K562 (cell line): Measurements from ENCODE around the gene ZDHHC5. TPM values are rescaled to one million over a fixed set of nuclear protein-coding genes. Genes with fewer than 3 reads are reported as not detected.

Source experiments
- CREB1 ChIP-seq, 2 experiments: sonication (generic) in 1 of 2; formaldehyde crosslinking in 1 of 2; IDR thresholded peaks; 2 replicates each; pipeline versions ENCODE4 v1.6.1 to v1.8.0; 2012 to 2022; ENCODE audit warnings: inconsistent platforms in 1 of 2, mild to moderate bottlenecking in 1 of 2, missing genetic modification reagents in 1 of 2, moderate library complexity in 1 of 2
- DPF2 ChIP-seq: fragments of 450-650 bp; IDR thresholded peaks from 2 replicates; pipeline ENCODE4 v1.6.1; 2016
- ETV6 ChIP-seq, 3 experiments: fragments of 150-350 bp in 1 of 3; sonication (generic) in 1 of 3; formaldehyde crosslinking in 1 of 3; IDR thresholded peaks; 2 replicates each; pipeline versions ENCODE4 v1.6.1 to v1.8.0; 2014 to 2022; ENCODE audit warnings: borderline replicate concordance in 2 of 3, low read depth in 2 of 3, antibody characterized with exemption in 1 of 3, low read length in 1 of 3, mild to moderate bottlenecking in 1 of 3, missing genetic modification reagents in 1 of 3
- HEY1 ChIP-seq: fragments of 250-450 bp; sonication (Bioruptor Pico); IDR thresholded peaks from 2 replicates; pipeline ENCODE4 v1.5.0; 2020; ENCODE audit warnings: mild to moderate bottlenecking, moderate library complexity, borderline replicate concordance
- JUN ChIP-seq, 2 experiments: sonication (generic) in 1 of 2; formaldehyde crosslinking in 1 of 2; IDR thresholded peaks; 2 replicates each; pipeline versions ENCODE4 v1.6.1 to v1.8.0; 2012 to 2022; ENCODE audit warnings: borderline replicate concordance in 2 of 2, mild to moderate bottlenecking in 2 of 2, improper control_type of control experiment in 1 of 2, low read depth in 1 of 2, low read length in 1 of 2, missing genetic modification reagents in 1 of 2
- LEF1 ChIP-seq: fragments of 450-650 bp; IDR thresholded peaks from 2 replicates; pipeline ENCODE4 v1.6.1; 2016; ENCODE audit warnings: mild to moderate bottlenecking
- MIER1 ChIP-seq: fragments of 450-650 bp; IDR thresholded peaks from 2 replicates; pipeline ENCODE4 v1.6.1; 2016; ENCODE audit warnings: antibody characterized with exemption, mild to moderate bottlenecking, low read depth
- NFRKB ChIP-seq: fragments of 450-650 bp; IDR thresholded peaks from 2 replicates; pipeline ENCODE4 v1.6.1; 2016; ENCODE audit warnings: low read depth
- SAFB ChIP-seq: fragments of 200-400 bp; formaldehyde crosslinking; IDR thresholded peaks from 2 replicates; pipeline ENCODE4 v1.6.1; 2017; ENCODE audit warnings: low read depth, low read length, borderline replicate concordance
- SETDB1 ChIP-seq: IDR thresholded peaks from one replicate; pipeline ENCODE4 v1.6.1; 2012; ENCODE audit warnings: low read length, control low read depth, inconsistent platforms
- TCFL5 ChIP-seq: fragments of 250-450 bp; sonication (Bioruptor Pico); conservative IDR thresholded peaks from 2 replicates; pipeline ENCODE4 v1.6.1; 2021; ENCODE audit warnings: mild to moderate bottlenecking, moderate library complexity, matching md5 sums
- VEZF1 ChIP-seq: fragments of 200-800 bp; sonication (Bioruptor generic); IDR thresholded peaks from 2 replicates; pipeline ENCODE4 v1.6.1; 2017; ENCODE audit warnings: missing genetic modification characterization, missing compliant biosample characterization
- ZBTB17 ChIP-seq: fragments of 450-650 bp; formaldehyde crosslinking; IDR thresholded peaks from 2 replicates; pipeline ENCODE4 v1.4.0; 2020; ENCODE audit warnings: mild to moderate bottlenecking
- ZBTB9 ChIP-seq: fragments of 450-650 bp; formaldehyde crosslinking; IDR thresholded peaks from 2 replicates; pipeline ENCODE4 v1.4.0; 2020; ENCODE audit warnings: mild to moderate bottlenecking, moderate library complexity
- ZNF253 ChIP-seq: fragments of 250-450 bp; sonication (Bioruptor Pico); conservative IDR thresholded peaks from 2 replicates; pipeline ENCODE4 v1.6.1; 2021; ENCODE audit warnings: mild to moderate bottlenecking
- ZNF354B ChIP-seq: fragments of 250-450 bp; sonication (Bioruptor Pico); IDR thresholded peaks from 2 replicates; pipeline ENCODE4 v1.4.0; 2020
- ZNF609 ChIP-seq: sonication (generic); formaldehyde crosslinking; IDR thresholded peaks from 2 replicates; pipeline ENCODE4 v1.8.1; 2023; ENCODE audit warnings: missing genetic modification reagents, mild to moderate bottlenecking, borderline replicate concordance
- ZNF717 ChIP-seq: fragments of 250-450 bp; sonication (Bioruptor Pico); IDR thresholded peaks from 2 replicates; pipeline ENCODE4 v1.5.0; 2021
- polyA plus RNA-seq, 8 experiments: library from polyadenylated mRNA; depleted of rRNA in 4 of 8; stranded (reverse) in 5 of 8; unstranded in 3 of 8; fragments of >200 nt; fragmentation: Nextera tagmentation in 2 of 8; fragmentation: Illumina TruSeq in 1 of 8; extraction: Ambion mirVana in 2 of 8; extraction: Trizol in 1 of 8; gene quantifications; 2 replicates each; pipeline versions ENCODE4 v1.2.1 to v1.2.3, GENCODE V29; 2011 to 2014; ENCODE audit warnings: inconsistent platforms in 1 of 8, missing spikeins in 1 of 8
- total RNA-seq, 7 experiments: library from RNA; depleted of rRNA in 6 of 7; stranded (reverse); fragments of >200 nt in 6 of 7; fragmentation: Illumina TruSeq in 2 of 7; extraction: Trizol in 2 of 7; gene quantifications; 2 replicates each; pipeline versions ENCODE4 v1.2.1 to v1.2.3, GENCODE V29; 2011 to 2021; ENCODE audit warnings: low replicate concordance in 1 of 7

The ZDHHC5 gene
- total and polyA plus RNA-seq, 9 of the 15 experiments (the other 6 are each of a cell fraction or from before 2014, with no cell fraction given), result 3.8 to 64.2 (median 35.9) TPM

- TF ChIP-seq ZNF609 (CRISPR knock-in tag) (peak; percentile 79; the same call in 1 of the 2 replicates), TCFL5 (CRISPR knock-in tag) (no peak), SAFB (no peak), DPF2 (no peak), ZNF253 (CRISPR knock-in tag) (no peak), SETDB1 (no peak), CREB1 (IDR thresholded peaks at IDR 0.05) (peak; percentile 92), CREB1 (CRISPR knock-in tag; IDR thresholded peaks at IDR 0.05) (peak; percentile 85), VEZF1 (CRISPR knock-in tag) (peak; percentile 99), ZBTB9 (CRISPR knock-in tag) (peak; percentile 57; the same call in 1 of the 2 replicates), ZNF717 (CRISPR knock-in tag) (no peak), MIER1 (no peak), ZNF354B (CRISPR knock-in tag) (no peak), ZBTB17 (CRISPR knock-in tag) (no peak), ETV6 (IDR thresholded peaks at IDR 0.05; ENCODE audit: borderline replicate concordance in 1 of 2, low read depth in 2 of 2, low read length in 1 of 2) (no peak), ETV6 (CRISPR knock-in tag; IDR thresholded peaks at IDR 0.05; ENCODE audit: borderline replicate concordance) (0 out of 2 replicates have a peak, but pooled peaks have one; percentile 57), LEF1 (0 out of 2 replicates have a peak, but pooled peaks have one; percentile 36), NFRKB (peak; percentile 94), HEY1 (CRISPR knock-in tag) (no peak), JUN (IDR thresholded peaks at IDR 0.05; ENCODE audit: borderline replicate concordance, low read depth, low read length) (peak; percentile 10; the same call in 1 of the 2 replicates), JUN (CRISPR knock-in tag; IDR thresholded peaks at IDR 0.05; ENCODE audit: borderline replicate concordance) (no peak)
Measured at GRCh38 chr11:57712256-57713150, 44.6 kb downstream of the ZDHHC5 start, which contains the start of gene TMX2 (continued).
